Aorta (tissue), 5 donors: Measurements from ENCODE around the gene CFAP97. TPM values are rescaled to one million over a fixed set of nuclear protein-coding genes. Genes with fewer than 3 reads are reported as not detected.

Experiments used
- ATAC-seq: fragments of 200-7000 bp; cut with Tn5 transposase; one replicate; pipeline ENCODE4 v1.9.1; 2022; ENCODE audit warnings: moderate library complexity; ENCODE audit not compliant: low FRiP score
- DNase-seq, 2 donors: peaks; one replicate each; pipeline ENCODE4 v3.0.0-alpha.2; 2020
- H3K27ac ChIP-seq, 2 donors: one replicate each; pipeline ENCODE4 v1.5.1; 2013; ENCODE audit warnings: low read length in 2 of 2, mild to moderate bottlenecking in 2 of 2, moderate library complexity in 2 of 2, control low read depth in 1 of 2, inconsistent platforms in 1 of 2, low read depth in 1 of 2
- H3K27me3 ChIP-seq, 2 donors: one replicate each; pipeline ENCODE4 v1.6.1; 2013; ENCODE audit warnings: control low read depth in 1 of 2, low read length in 1 of 2, mild to moderate bottlenecking in 1 of 2, moderate library complexity in 1 of 2; ENCODE audit not compliant: insufficient read depth in 2 of 2, control insufficient read depth in 1 of 2
- H3K36me3 ChIP-seq, 2 donors: one replicate each; pipeline ENCODE4 v1.6.1; 2013; ENCODE audit warnings: control low read depth in 1 of 2, low read length in 1 of 2, mild to moderate bottlenecking in 1 of 2; ENCODE audit not compliant: insufficient read depth in 2 of 2, control insufficient read depth in 1 of 2
- H3K4me1 ChIP-seq, 2 donors: one replicate each; pipeline ENCODE4 v1.6.1; 2013; ENCODE audit warnings: low read length in 2 of 2, control low read depth in 1 of 2, mild to moderate bottlenecking in 1 of 2, moderate library complexity in 1 of 2; ENCODE audit not compliant: insufficient read depth in 2 of 2, control insufficient read depth in 1 of 2
- H3K4me3 ChIP-seq, 2 donors: one replicate each; pipeline ENCODE4 v1.5.1; 2013; ENCODE audit warnings: low read length in 2 of 2, control low read depth in 1 of 2, mild to moderate bottlenecking in 1 of 2
- H3K9me3 ChIP-seq: one replicate; pipeline ENCODE4 v1.6.1; 2013; ENCODE audit warnings: mild to moderate bottlenecking, low read length; ENCODE audit not compliant: control insufficient read depth
- WGBS, 2 donors: extraction: QIAGEN DNeasy Blood & Tissue Kit; methylation state at CpG; one replicate each; pipeline ENCODE4 v1.1.7; 2013; 5-methylcytosine and 5-hydroxymethylcytosine counted together
- intact Hi-C, 2 donors: fragments of 100-400 bp; cut with DNase I; formaldehyde crosslinking; loops; one replicate each; pipeline versions ENCODE4 v1.14.2 to v1.15.0; 2022
- long read RNA-seq, 2 donors: library from polyadenylated mRNA; unstranded; transcript quantifications; one replicate each; pipeline ENCODE4 v2.0.0, GENCODE V29; 2020 to 2021
- polyA plus RNA-seq, 2 donors: library from polyadenylated mRNA; stranded (reverse); fragments of 200-250 nt; gene quantifications; one replicate each; pipeline ENCODE4 v1.2.3, GENCODE V29; 2013
- total RNA-seq, 2 donors: library from RNA; stranded (reverse); fragmentation: NEBNext Ultra II Directional; extraction: Animal tissue kit (Norgen Biotek cat#: 25700); gene quantifications; one replicate each; pipeline ENCODE4 v1.2.1, GENCODE V29; 2021
- donor health status: healthy with polysubstance abuse.
- donor health status: Bipolar disorder and iron deficiency.
- donor health status: DM: no; HTN: no; CAD: no.
- donor health status: DM: no; HTN: no; CAD: no.
- donor health status: DM: yes; HTN: yes; CAD: no.

Gene CFAP97
- total RNA-seq (10 to 100 TPM; 49.8 to 58.4 TPM), polyA plus RNA-seq (10 to 100 TPM; 16.6 to 24.0 TPM)
- long read RNA-seq, donor 1, full-length matches to known transcripts: 3 of 31 reads
- long read RNA-seq, donor 1, partial matches to known transcripts: 25 of 31 reads
- long read RNA-seq, donor 1, other reads (novel, unspliced or antisense): 3 of 31 reads
- long read RNA-seq, donor 2, full-length matches to known transcripts: 7 of 20 reads
- long read RNA-seq, donor 2, partial matches to known transcripts: 4 of 20 reads
- long read RNA-seq, donor 2, other reads (novel, unspliced or antisense): 9 of 20 reads

GRCh38 chr4:185203486-185204237, at the start of gene CFAP97:
Gene CFAP97, minus strand, starts transcription at chr4:185204000. Its CDS starts 12,804 bp downstream, at chr4:185191196.
- intact Hi-C loops: loop anchor here in 1 of 2 donors (10.0 kb wide), 1 partner anchor 191 kb away; the partner anchor contains the start of genes ANKRD37 and LRP2BP
- Histone ChIP-seq H3K27me3 (no peaks in the 10 kb centered on the region), H3K9me3 (no peaks in the 10 kb centered on the region), H3K4me3 (peak within 1 kb of the TSS; percentile 70 to 85), H3K27ac (peak within 1 kb of the TSS; percentile 85 to 91), H3K36me3 (no peaks in the 10 kb centered on the region), H3K4me1 (peaks cover 0 to 2% of the 10 kb centered on the region in 2 donors)
- ATAC-seq: peak; percentile 95
- 0 to 1% methylated on average over 82 to 103 of the region's 103 CpGs for WGBS, 2 donors
- DNase-seq: peak; percentile 95 to 99

GRCh38 chr4:185249105-185249504, 45.3 kb upstream of the CFAP97 start:
- intact Hi-C loops: no loop called here
- WGBS, 2 donors: 67 to 70% methylated on average over 2 of the region's 2 CpGs
- H3K9me3 ChIP-seq: no peaks in the 10 kb centered on the region
- no peaks in the 10 kb centered on the region for H3K36me3 ChIP-seq
- no peak for ATAC-seq
- H3K4me3 ChIP-seq: no peak overlapping the region
- no peak overlapping the region for H3K27ac ChIP-seq
- DNase-seq: no peak
- no peaks in the 10 kb centered on the region for H3K4me1 ChIP-seq
- no peaks in the 10 kb centered on the region for H3K27me3 ChIP-seq

GRCh38 chr4:185248393-185249039, 44.7 kb upstream of the CFAP97 start:
- Histone ChIP-seq H3K27me3 (no peaks in the 10 kb centered on the region), H3K9me3 (no peaks in the 10 kb centered on the region), H3K27ac (no peak overlapping the region), H3K4me3 (no peak overlapping the region), H3K4me1 (no peaks in the 10 kb centered on the region), H3K36me3 (no peaks in the 10 kb centered on the region)
- WGBS, 2 donors: 98 to 99% methylated on average over 3 of the region's 3 CpGs
- ATAC-seq (no peak), DNase-seq (no peak)
- intact Hi-C loops: no loop called here

- intact Hi-C loops: no loop called here
- no peaks in the 10 kb centered on the region for H3K27me3 ChIP-seq
- H3K27ac ChIP-seq: no peak overlapping the region
- H3K36me3 ChIP-seq: no peaks in the 10 kb centered on the region
- no peak for DNase-seq
- no peaks in the 10 kb centered on the region for H3K4me1 ChIP-seq
- H3K4me3 ChIP-seq: no peak overlapping the region
- WGBS, 2 donors: 6 to 8% methylated on average over 1 of the region's 1 CpG
- ATAC-seq: no peak
- no peaks in the 10 kb centered on the region for H3K9me3 ChIP-seq
Measured at GRCh38 chr4:185247151-185247550, 43.4 kb upstream of the CFAP97 start.

- Histone ChIP-seq H3K4me3 (no peak overlapping the region), H3K27ac (no peak overlapping the region), H3K36me3 (no peaks in the 10 kb centered on the region), H3K4me1 (no peaks in the 10 kb centered on the region), H3K9me3 (no peaks in the 10 kb centered on the region), H3K27me3 (no peaks in the 10 kb centered on the region)
- ATAC-seq: no peak
- intact Hi-C loops: no loop called here
- 12 to 13% methylated on average over 1 of the region's 1 CpG for WGBS, 2 donors
- DNase-seq: no peak
Measured at GRCh38 chr4:185246453-185246852, 42.7 kb upstream of the CFAP97 start.

GRCh38 chr4:185244763-185245162, 41.0 kb upstream of the CFAP97 start:
- intact Hi-C loops: no loop called here
- no peak for ATAC-seq
- 14 to 17% methylated on average over 4 of the region's 4 CpGs for WGBS, 2 donors
- no peaks in the 10 kb centered on the region for H3K36me3 ChIP-seq
- H3K27me3 ChIP-seq: no peaks in the 10 kb centered on the region
- H3K4me3 ChIP-seq: no peak overlapping the region
- DNase-seq: no peak
- no peaks in the 10 kb centered on the region for H3K4me1 ChIP-seq
- no peak overlapping the region for H3K27ac ChIP-seq
- no peaks in the 10 kb centered on the region for H3K9me3 ChIP-seq

GRCh38 chr4:185243879-185244278, 40.1 kb upstream of the CFAP97 start:
- Histone ChIP-seq H3K4me3 (no peak overlapping the region), H3K9me3 (no peaks in the 10 kb centered on the region), H3K27me3 (no peaks in the 10 kb centered on the region), H3K27ac (no peak overlapping the region), H3K4me1 (no peaks in the 10 kb centered on the region), H3K36me3 (no peaks in the 10 kb centered on the region)
- DNase-seq (no peak), ATAC-seq (no peak)
- intact Hi-C loops: no loop called here
- WGBS, 2 donors: 96 to 97% methylated on average over 4 of the region's 4 CpGs

- ATAC-seq (no peak), DNase-seq (no peak)
- no peaks in the 10 kb centered on the region for H3K27me3 ChIP-seq
- H3K4me1 ChIP-seq: no peaks in the 10 kb centered on the region
- no peak overlapping the region for H3K4me3 ChIP-seq
- WGBS, 2 donors: 49 to 55% methylated on average over 6 of the region's 6 CpGs
- intact Hi-C loops: no loop called here
- no peak overlapping the region for H3K27ac ChIP-seq
- no peaks in the 10 kb centered on the region for H3K36me3 ChIP-seq
- H3K9me3 ChIP-seq: no peaks in the 10 kb centered on the region
Measured at GRCh38 chr4:185242749-185243533, 39.1 kb upstream of the CFAP97 start.
